Measurements from ENCODE around the gene PLCG2.
"Not testable (repeated sequence)": the region's sequence is repeated elsewhere in the genome, so short reads cannot be mapped to it uniquely, and the experiment has no call there.

Gene PLCG2

DNA sequence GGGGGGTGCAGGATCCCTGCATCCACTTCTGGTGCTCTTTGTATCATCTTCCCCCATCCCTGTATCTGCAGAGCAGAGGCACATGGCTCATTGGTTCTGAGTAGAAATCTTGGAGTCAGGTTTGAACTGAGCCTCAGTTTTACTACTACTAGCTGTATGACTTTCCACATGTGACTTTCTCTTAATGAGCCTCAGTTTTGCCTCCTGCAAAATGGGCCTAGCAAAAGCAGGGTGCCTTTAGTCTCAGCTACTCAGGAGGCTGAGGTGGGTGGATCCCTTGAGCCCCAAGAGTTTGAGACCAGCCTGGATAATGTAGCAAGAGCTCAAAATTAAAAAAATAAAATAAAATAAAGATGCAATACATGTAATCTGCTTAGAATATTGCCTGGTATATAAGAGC is 150.8 kb downstream of the PLCG2 start:
- Mint-ChIP-seq H3K36me3 (ENCODE audit: low read depth) (no peaks in the 10 kb centered on the region), H3K4me3 (no peak overlapping the region), H3K27me3 (ENCODE audit: low read depth) (no peaks in the 10 kb centered on the region), H3K9me3 (no peaks in the 10 kb centered on the region), H3K4me1 (ENCODE audit: low read depth) (no peaks in the 10 kb centered on the region), H3K27ac (no peak overlapping the region)
- DNase-seq (ENCODE audit: low spot score) = no peak

GRCh38 chr16:81931927-81932326 is 152.8 kb downstream of the PLCG2 start:
- Mint-ChIP-seq H3K27me3 (ENCODE audit: low read depth) (no peaks in the 10 kb centered on the region), H3K9me3 (no peaks in the 10 kb centered on the region), H3K4me1 (ENCODE audit: low read depth) (no peaks in the 10 kb centered on the region), H3K36me3 (ENCODE audit: low read depth) (no peaks in the 10 kb centered on the region), H3K27ac (no peak overlapping the region), H3K4me3 (no peak overlapping the region)
- no peak for DNase-seq (ENCODE audit: low spot score)

DNA sequence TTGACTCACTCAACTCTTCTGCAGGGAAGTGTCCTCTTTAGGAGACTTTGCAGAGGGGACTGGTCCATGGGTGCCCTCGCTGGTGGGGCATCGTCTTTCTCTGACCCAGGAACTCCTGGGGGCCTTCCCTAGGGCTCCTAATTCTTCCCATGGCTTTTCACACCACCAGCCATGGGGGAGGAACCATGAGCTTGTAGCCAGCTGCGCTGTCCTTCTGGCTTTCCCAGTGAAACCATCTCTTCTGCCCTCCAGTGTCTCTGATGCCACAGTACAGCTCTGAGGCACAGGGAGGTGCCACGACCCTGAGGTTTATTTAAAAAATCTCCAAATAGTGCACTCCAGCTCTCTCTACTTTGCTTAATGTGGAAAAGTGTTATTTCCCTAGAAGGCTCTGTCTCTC is 153.6 kb downstream of the PLCG2 start:
- no peak overlapping the region for H3K27ac Mint-ChIP-seq
- H3K9me3 Mint-ChIP-seq = no peaks in the 10 kb centered on the region
- H3K4me3 Mint-ChIP-seq = no peak overlapping the region
- no peaks in the 10 kb centered on the region for H3K27me3 Mint-ChIP-seq (ENCODE audit: low read depth)
- no peaks in the 10 kb centered on the region for H3K4me1 Mint-ChIP-seq (ENCODE audit: low read depth)
- H3K36me3 Mint-ChIP-seq (ENCODE audit: low read depth) = no peaks in the 10 kb centered on the region
- DNase-seq (ENCODE audit: low spot score) = no peak

DNA sequence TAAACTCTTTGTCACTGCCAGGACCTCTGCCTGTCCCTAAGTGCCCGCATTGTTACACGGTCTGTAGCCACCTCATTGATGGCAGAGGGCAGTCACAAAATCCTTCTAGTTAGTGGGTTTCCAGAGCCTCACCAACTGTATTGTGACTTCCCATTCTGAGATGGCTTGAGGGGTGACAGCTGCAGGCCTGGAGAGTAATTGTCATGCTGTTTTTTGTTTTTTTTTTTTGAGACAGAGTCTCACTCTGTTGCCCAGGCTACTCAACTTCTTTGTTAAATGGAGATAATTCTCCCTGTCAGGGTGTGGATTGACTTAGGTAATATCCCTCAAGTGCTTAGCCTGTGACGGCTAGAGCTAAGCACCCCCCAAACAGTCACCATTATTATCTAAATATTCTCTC is 154.3 kb downstream of the PLCG2 start:
- H3K27ac Mint-ChIP-seq = no peak overlapping the region
- no peaks in the 10 kb centered on the region for H3K9me3 Mint-ChIP-seq
- H3K36me3 Mint-ChIP-seq (ENCODE audit: low read depth) = no peaks in the 10 kb centered on the region
- H3K4me1 Mint-ChIP-seq (ENCODE audit: low read depth) = no peaks in the 10 kb centered on the region
- no peak for DNase-seq (ENCODE audit: low spot score)
- H3K27me3 Mint-ChIP-seq (ENCODE audit: low read depth) = no peaks in the 10 kb centered on the region
- H3K4me3 Mint-ChIP-seq = no peak overlapping the region

GRCh38 chr16:81934711-81935110 is 155.6 kb downstream of the PLCG2 start:
- not testable (repeated sequence) for H3K36me3 Mint-ChIP-seq (ENCODE audit: low read depth); H3K9me3 Mint-ChIP-seq; H3K27ac Mint-ChIP-seq; H3K4me1 Mint-ChIP-seq (ENCODE audit: low read depth); H3K4me3 Mint-ChIP-seq; H3K27me3 Mint-ChIP-seq (ENCODE audit: low read depth); DNase-seq (ENCODE audit: low spot score)

- Mint-ChIP-seq H3K9me3 (no peaks in the 10 kb centered on the region), H3K36me3 (ENCODE audit: low read depth) (no peaks in the 10 kb centered on the region), H3K27ac (no peak overlapping the region), H3K4me3 (no peak overlapping the region), H3K27me3 (ENCODE audit: low read depth) (no peaks in the 10 kb centered on the region), H3K4me1 (ENCODE audit: low read depth) (no peaks in the 10 kb centered on the region)
- DNase-seq (ENCODE audit: low spot score) = no peak
These were observed 157.3 kb downstream of the PLCG2 start for GRCh38 chr16:81936209-81937000.

DNA sequence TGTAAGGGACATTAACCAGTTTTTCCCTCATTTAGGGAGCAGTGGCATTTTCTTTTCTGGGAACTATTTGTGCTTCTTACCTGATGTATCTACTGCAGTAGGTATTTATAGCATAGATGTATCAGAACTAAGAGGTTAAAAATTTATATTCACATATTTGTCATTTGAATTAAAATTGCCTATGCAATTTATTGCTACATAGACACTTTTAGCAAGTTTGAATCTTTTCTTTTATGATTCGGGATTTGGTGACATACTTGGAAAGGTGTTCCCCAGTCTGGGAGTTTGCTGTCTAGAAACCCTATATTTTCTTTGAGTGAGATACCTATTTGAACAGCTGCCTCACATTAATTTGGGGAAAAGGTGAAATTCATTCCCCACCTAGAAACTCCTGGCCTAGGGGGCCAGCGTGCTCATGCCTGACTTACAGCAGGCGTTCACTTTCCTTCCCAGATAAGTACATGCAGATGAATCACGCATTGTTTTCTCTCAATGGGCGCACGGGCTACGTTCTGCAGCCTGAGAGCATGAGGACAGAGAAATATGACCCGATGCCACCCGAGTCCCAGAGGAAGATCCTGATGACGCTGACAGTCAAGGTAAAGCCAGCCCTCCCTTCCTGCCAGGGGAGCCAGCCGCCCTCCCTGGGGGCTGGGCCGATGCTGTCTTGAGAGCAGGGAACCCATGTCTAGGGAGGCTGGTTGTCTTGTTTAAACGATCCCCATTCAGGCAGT is 158.4 kb downstream of the PLCG2 start:
- Mint-ChIP-seq H3K4me1 (ENCODE audit: low read depth) (no peaks in the 10 kb centered on the region), H3K27me3 (ENCODE audit: low read depth) (no peaks in the 10 kb centered on the region), H3K4me3 (no peak overlapping the region), H3K27ac (no peak overlapping the region), H3K9me3 (no peaks in the 10 kb centered on the region), H3K36me3 (ENCODE audit: low read depth) (no peaks in the 10 kb centered on the region)
- no peak for DNase-seq (ENCODE audit: low spot score)

DNA sequence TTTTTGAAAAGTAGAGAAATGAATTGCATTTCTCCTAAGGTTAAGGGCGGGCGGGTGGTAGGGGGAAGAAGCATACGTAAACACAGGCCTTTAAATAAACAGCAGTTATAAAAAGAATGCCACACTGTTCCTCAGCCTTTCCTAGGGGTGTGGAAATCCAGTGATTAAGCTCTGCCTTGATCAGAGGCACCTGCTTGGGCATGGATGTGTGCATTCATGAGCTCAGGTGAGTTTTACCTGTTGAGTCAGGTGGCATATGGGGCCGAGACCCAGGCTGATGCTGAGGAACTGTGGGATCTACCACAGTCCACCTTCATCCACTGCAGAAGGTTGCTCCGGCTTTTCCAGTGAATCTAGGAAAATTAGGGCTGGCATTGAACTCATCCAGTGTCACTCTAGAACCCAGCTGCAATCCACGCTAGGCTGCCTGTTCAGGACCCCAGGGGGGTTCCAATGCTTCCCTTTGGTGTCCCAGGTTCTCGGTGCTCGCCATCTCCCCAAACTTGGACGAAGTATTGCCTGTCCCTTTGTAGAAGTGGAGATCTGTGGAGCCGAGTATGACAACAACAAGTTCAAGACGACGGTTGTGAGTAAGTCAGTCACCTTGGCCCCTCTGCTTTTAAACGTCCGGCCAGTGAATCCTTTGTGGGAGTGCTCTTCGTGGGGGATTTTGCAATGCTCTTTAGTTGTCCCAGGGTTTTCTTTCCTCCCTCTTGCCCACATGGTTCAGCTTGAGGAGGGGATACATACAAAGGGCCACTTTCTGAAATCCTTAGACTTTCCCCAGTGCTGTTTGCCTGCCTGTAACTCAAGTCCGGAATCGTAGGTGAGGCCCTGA is 159.5 kb downstream of the PLCG2 start:
- Mint-ChIP-seq H3K4me3 (no peak overlapping the region), H3K27ac (no peak overlapping the region), H3K9me3 (no peaks in the 10 kb centered on the region), H3K4me1 (ENCODE audit: low read depth) (no peaks in the 10 kb centered on the region), H3K27me3 (ENCODE audit: low read depth) (no peaks in the 10 kb centered on the region), H3K36me3 (ENCODE audit: low read depth) (no peaks in the 10 kb centered on the region)
- no peak for DNase-seq (ENCODE audit: low spot score)

DNA sequence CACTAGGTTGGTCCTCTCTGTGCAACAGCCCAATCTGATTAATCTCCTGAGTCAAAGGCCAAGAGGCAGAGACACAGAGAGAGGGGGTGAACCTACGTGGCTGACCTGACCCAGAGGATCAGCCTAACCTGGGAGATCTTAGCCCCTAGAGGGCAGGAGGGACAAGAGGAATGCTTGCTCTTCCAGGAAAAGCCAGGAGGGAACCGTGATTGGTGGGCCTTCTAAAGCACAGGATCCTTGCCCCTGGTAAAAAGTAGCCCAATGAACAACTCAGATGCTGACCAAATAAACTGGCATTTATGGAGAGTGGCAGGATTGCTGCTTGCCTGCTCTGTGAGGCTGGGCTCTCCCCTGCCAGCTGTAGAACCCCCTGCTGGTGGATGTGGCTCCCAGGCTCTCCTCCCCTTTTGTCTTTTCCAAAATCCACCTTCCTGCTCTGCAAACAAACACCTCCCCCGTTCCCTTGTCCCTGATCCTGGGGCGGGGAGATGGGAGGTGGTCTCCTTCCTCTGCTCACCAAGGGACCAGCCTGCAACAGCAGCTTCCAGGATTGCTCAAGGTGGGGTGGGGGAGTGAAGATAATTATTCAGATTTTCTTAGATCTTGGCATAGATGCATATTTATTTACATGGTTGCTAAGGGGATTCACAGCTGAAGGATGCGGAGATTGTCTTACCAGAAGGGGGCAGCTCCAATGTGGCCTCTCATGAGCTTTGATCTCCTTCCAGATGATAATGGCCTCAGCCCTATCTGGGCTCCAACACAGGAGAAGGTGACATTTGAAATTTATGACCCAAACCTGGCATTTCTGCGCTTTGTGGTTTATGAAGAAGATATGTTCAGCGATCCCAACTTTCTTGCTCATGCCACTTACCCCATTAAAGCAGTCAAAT is 160.3 kb downstream of the PLCG2 start:
- H3K4me1 Mint-ChIP-seq (ENCODE audit: low read depth) = no peaks in the 10 kb centered on the region
- H3K27ac Mint-ChIP-seq = no peak overlapping the region
- no peaks in the 10 kb centered on the region for H3K36me3 Mint-ChIP-seq (ENCODE audit: low read depth)
- H3K27me3 Mint-ChIP-seq (ENCODE audit: low read depth) = no peaks in the 10 kb centered on the region
- no peak overlapping the region for H3K4me3 Mint-ChIP-seq
- no peaks in the 10 kb centered on the region for H3K9me3 Mint-ChIP-seq
- DNase-seq (ENCODE audit: low spot score) = no peak

DNA sequence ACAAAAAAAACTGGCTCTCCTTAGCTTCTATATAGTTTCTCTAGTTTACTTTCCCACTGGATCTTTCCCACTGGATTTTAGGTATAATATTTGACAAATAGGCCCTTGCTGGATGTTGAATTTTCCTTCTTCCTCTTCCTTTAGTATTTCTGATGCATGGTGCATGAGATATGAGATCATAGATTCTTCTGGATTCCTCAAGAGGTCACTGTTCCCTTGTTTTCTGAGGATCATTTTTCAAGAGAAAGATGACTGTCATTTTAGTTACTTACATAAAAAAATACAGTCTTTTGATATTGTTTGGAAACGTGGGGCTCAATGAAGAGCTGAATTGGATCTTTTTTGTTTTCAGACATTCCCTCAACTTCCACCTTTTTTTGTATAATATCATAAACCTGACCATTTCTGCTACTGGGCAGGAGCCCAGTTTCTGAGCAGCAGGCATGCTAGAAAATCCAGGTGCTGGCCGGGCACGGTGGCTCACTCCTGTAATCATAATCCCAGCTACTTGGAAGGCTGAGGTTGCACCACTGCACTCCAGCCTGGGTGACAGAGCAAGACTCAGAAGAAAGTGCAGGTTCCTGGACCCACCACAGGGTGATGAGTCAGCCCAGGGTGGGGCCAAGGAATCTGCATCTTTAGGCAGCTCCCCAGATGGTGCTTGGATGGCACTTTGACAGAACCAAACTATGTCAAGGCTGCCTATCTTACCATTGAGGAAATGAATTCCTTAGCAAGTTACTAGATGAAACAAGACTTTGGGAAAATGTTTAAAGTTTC is 161.9 kb downstream of the PLCG2 start:
- Mint-ChIP-seq H3K9me3 (no peaks in the 10 kb centered on the region), H3K27me3 (ENCODE audit: low read depth) (no peaks in the 10 kb centered on the region), H3K36me3 (ENCODE audit: low read depth) (no peaks in the 10 kb centered on the region), H3K27ac (no peak overlapping the region), H3K4me3 (no peak overlapping the region), H3K4me1 (ENCODE audit: low read depth) (no peaks in the 10 kb centered on the region)
- no peak for DNase-seq (ENCODE audit: low spot score)

DNA sequence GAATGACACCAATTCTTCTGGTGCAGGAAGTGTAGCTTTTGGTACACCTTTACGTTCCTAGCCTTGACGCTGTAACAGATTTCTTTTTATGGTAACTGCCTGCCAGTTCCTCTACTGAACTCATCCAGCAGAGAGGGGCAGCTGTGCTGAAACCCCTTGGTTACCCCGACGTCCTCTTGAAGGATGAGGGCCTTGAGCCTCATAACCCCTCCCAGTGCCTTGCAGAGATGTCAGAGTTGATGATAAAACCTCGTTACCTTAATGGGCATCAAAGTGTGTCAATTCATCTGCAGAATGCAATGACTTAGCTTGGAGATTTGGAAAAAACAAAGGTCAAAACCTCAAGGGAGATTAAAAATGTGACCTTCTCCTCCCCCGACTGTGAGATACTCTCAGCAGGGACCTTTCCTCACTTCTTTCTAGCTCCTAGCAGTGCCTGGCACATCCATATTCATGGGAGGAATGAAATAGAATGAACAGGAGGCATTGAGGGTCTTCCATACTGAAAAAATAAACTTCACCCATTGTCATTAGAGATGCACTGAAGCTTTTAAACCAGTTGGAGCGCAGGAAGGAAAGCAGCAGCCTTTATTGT is 163.0 kb downstream of the PLCG2 start:
- H3K27ac Mint-ChIP-seq = no peak overlapping the region
- H3K27me3 Mint-ChIP-seq (ENCODE audit: low read depth) = no peaks in the 10 kb centered on the region
- DNase-seq (ENCODE audit: low spot score) = no peak
- no peaks in the 10 kb centered on the region for H3K4me1 Mint-ChIP-seq (ENCODE audit: low read depth)
- H3K4me3 Mint-ChIP-seq = no peak overlapping the region
- H3K36me3 Mint-ChIP-seq (ENCODE audit: low read depth) = no peaks in the 10 kb centered on the region
- H3K9me3 Mint-ChIP-seq = no peaks in the 10 kb centered on the region

- no peaks in the 10 kb centered on the region for H3K36me3 Mint-ChIP-seq (ENCODE audit: low read depth)
- H3K9me3 Mint-ChIP-seq = peaks cover 2% of the 10 kb centered on the region
- no peak overlapping the region for H3K4me3 Mint-ChIP-seq
- no peaks in the 10 kb centered on the region for H3K4me1 Mint-ChIP-seq (ENCODE audit: low read depth)
- H3K27ac Mint-ChIP-seq = no peak overlapping the region
- DNase-seq (ENCODE audit: low spot score) = no peak
- no peaks in the 10 kb centered on the region for H3K27me3 Mint-ChIP-seq (ENCODE audit: low read depth)
These were observed 166.6 kb downstream of the PLCG2 start for GRCh38 chr16:81945665-81946064.
